B cell (primary cell): ENCODE results near the gene OR10G6. TPM values are rescaled to one million over a fixed set of nuclear protein-coding genes. Genes with fewer than 3 reads are reported as not detected.

Source experiments
- ATAC-seq: fragments of 200-7000 bp; cut with Tn5 transposase; one replicate; pipeline ENCODE4 v1.10.0; 2021; ENCODE audit warnings: low read depth, mild to moderate bottlenecking, moderate number of reproducible peaks, moderate library complexity
- CTCF ChIA-PET: fragments of 350-600 bp; sonication (Branson Sonifier 250); formaldehyde crosslinking; loops from one replicate; lab custom pipeline; 2021; ENCODE audit warnings: antibody characterized with exemption, inconsistent platforms; lab: Charles Lee
- POLR2A ChIA-PET: fragments of 350-600 bp; sonication (Branson Sonifier 250); formaldehyde crosslinking; loops from one replicate; lab custom pipeline; 2021; ENCODE audit warnings: antibody characterized with exemption; lab: Charles Lee
- DNase-seq: peaks from one replicate; pipeline ENCODE4 v3.0.0; 2013
- H2AFZ ChIP-seq: 2 replicates; pipeline ENCODE4 v1.6.1; 2012; ENCODE audit warnings: mild to moderate bottlenecking, low read depth, low read length; ENCODE audit not compliant: insufficient read depth, poor library complexity, severe bottlenecking
- H3K27ac ChIP-seq, 2 donors: 1 replicate in 1 of 2; 2 replicates in 1 of 2; pipeline ENCODE4 v1.5.1; 2012 to 2013; ENCODE audit warnings: low read length in 2 of 2, mild to moderate bottlenecking in 2 of 2, moderate library complexity in 1 of 2
- H3K27me3 ChIP-seq, 4 experiments: fragments of 200-600 bp in 1 of 4; sonication (generic) in 1 of 4; replicated peaks in 1 of 4; 1 replicate in 2 of 4; 2 replicates in 2 of 4; pipeline versions ENCODE4 v1.6.1 to v1.7.0; 2013 to 2016; ENCODE audit warnings: low read length in 3 of 4, mild to moderate bottlenecking in 2 of 4, mixed read lengths in 1 of 4, moderate library complexity in 1 of 4; ENCODE audit not compliant: insufficient read depth in 4 of 4, control insufficient read depth in 3 of 4; ENCODE audit errors: control extremely low read depth in 1 of 4
- H3K36me3 ChIP-seq, 2 experiments: replicated peaks in 1 of 2; 1 replicate in 1 of 2; 2 replicates in 1 of 2; pipeline versions ENCODE4 v1.6.1 to v1.7.1; 2013; ENCODE audit warnings: low read length in 1 of 2; ENCODE audit not compliant: insufficient read depth in 2 of 2, control insufficient read depth in 1 of 2; ENCODE audit errors: control extremely low read depth in 1 of 2, extremely low read depth in 1 of 2
- H3K4me1 ChIP-seq, 2 donors: fragments of 200-600 bp in 1 of 2; sonication (generic) in 1 of 2; 1 replicate in 1 of 2; 2 replicates in 1 of 2; pipeline versions ENCODE4 v1.5.1 to v1.6.1; 2013 to 2017; ENCODE audit warnings: low read length in 2 of 2; ENCODE audit not compliant: control insufficient read depth in 2 of 2, insufficient read depth in 2 of 2
- H3K4me2 ChIP-seq: replicated peaks from 2 replicates; pipeline ENCODE3; 2012; ENCODE audit warnings: mild to moderate bottlenecking, low read depth, low read length; ENCODE audit not compliant: poor library complexity, severe bottlenecking
- H3K4me3 ChIP-seq, 5 experiments: fragments of 200-600 bp in 1 of 5; sonication (generic) in 1 of 5; 1 replicate in 3 of 5; 2 replicates in 2 of 5; pipeline versions ENCODE4 v1.5.1 to v1.7.0; 2011 to 2016; ENCODE audit warnings: low read length in 4 of 5, mild to moderate bottlenecking in 4 of 5, low read depth in 2 of 5, control low read depth in 1 of 5, moderate library complexity in 1 of 5; ENCODE audit not compliant: insufficient read depth in 1 of 5; ENCODE audit errors: control extremely low read depth in 1 of 5, extremely low read depth in 1 of 5
- H3K79me2 ChIP-seq: fragments of 200-600 bp; sonication (generic); one replicate; pipeline ENCODE4 v1.6.0; 2016; ENCODE audit warnings: low read length; ENCODE audit not compliant: control insufficient read depth, insufficient read depth
- H3K9ac ChIP-seq: fragments of 200-600 bp; sonication (generic); 2 replicates; pipeline ENCODE4 v1.6.1; 2017; ENCODE audit warnings: mild to moderate bottlenecking, low read length, moderate library complexity
- H3K9me3 ChIP-seq, 3 donors: one replicate each; pipeline versions ENCODE4 v1.6.1 to v1.7.1; 2013; ENCODE audit warnings: low read length in 2 of 3; ENCODE audit not compliant: control insufficient read depth in 2 of 3, insufficient read depth in 1 of 3; ENCODE audit errors: control extremely low read depth in 1 of 3
- H4K20me1 ChIP-seq: 2 replicates; pipeline ENCODE4 v1.6.0; 2012; ENCODE audit warnings: mild to moderate bottlenecking, low read length; ENCODE audit not compliant: insufficient read depth, control insufficient read depth, poor library complexity, severe bottlenecking
- H3K27ac Mint-ChIP-seq: one replicate; pipeline ENCODE4 v1.8.0; 2021; ENCODE audit warnings: mixed read lengths
- H3K27me3 Mint-ChIP-seq: one replicate; pipeline ENCODE4 v1.8.0; 2021; ENCODE audit warnings: mixed read lengths
- H3K4me1 Mint-ChIP-seq: one replicate; pipeline ENCODE4 v1.8.0; 2021; ENCODE audit warnings: mixed read lengths
- H3K4me3 Mint-ChIP-seq: one replicate; pipeline ENCODE4 v1.8.0; 2021; ENCODE audit warnings: mixed read lengths
- H3K9me3 Mint-ChIP-seq: one replicate; pipeline ENCODE4 v1.8.0; 2022; ENCODE audit warnings: mixed read lengths; ENCODE audit not compliant: insufficient read depth
- CTCF ChIP-seq: fragments of 200-600 bp; IDR thresholded peaks from one replicate; pipeline ENCODE4 v1.8.0; 2022; ENCODE audit warnings: antibody characterized with exemption, mild to moderate bottlenecking
- EZH2 ChIP-seq: IDR thresholded peaks from 2 replicates; pipeline ENCODE4 v1.6.1; 2012; ENCODE audit warnings: borderline replicate concordance, low read depth, mild to moderate bottlenecking, moderate library complexity, low read length; ENCODE audit not compliant: insufficient read depth, poor library complexity, severe bottlenecking
- WGBS: methylation state at CpG from one replicate; pipeline ENCODE4 v1.1.5; 2013; ENCODE audit warnings: missing lambda C conversion rate; ENCODE audit not compliant: insufficient coverage; 5-methylcytosine and 5-hydroxymethylcytosine counted together
- intact Hi-C: fragments of 100-400 bp; cut with micrococcal nuclease; formaldehyde crosslinking; loops from one replicate; pipeline ENCODE4 v1.10.0; 2022
- polyA plus RNA-seq: library from polyadenylated mRNA; depleted of rRNA; stranded (reverse); fragments of >200 nt; gene quantifications from 2 replicates; pipeline ENCODE4 v1.2.3, GENCODE V29; 2012
- total RNA-seq, 2 donors: library from RNA; stranded (reverse); fragments of 120-200 nt in 1 of 2; gene quantifications; 1 replicate in 1 of 2; 2 replicates in 1 of 2; pipeline versions ENCODE4 v1.2.3 to v1.2.4, GENCODE V29; 2013 to 2022

The OR10G6 gene
- total and polyA plus RNA-seq, 2 donors (not counting 1 experiment from before 2014, with no cell fraction given), result not detected

- H3K27me3 Mint-ChIP-seq, result peaks cover 3% of the 10 kb centered on the region
- no peaks in the 10 kb centered on the region for H3K9me3 Mint-ChIP-seq
Measured at GRCh38 chr11:124012697-124013096, 17.7 kb upstream of the OR10G6 start, which contains the start of gene OR10G4. TSS of gene OR10G4 (plus strand) at chr11:124012997. CDS start at chr11:124015575, 2,578 bp downstream.

GRCh38 chr11:123979311-123979710 is 15.7 kb downstream of the OR10G6 start:
- H3K27me3 Mint-ChIP-seq, result peaks cover 5% of the 10 kb centered on the region
- POLR2A ChIA-PET, result interaction anchor here (0.7 kb wide), 1 partner anchor 22 kb away, joined by 3 read pairs; no protein-coding TSS in a partner anchor
- no peaks in the 10 kb centered on the region for H3K27me3 ChIP-seq

More at GRCh38 chr11:124012697-124013096, 17.7 kb upstream of the OR10G6 start, which contains the start of gene OR10G4:
- no CpG with 5 or more reads among the region's 2 CpGs for WGBS
- Histone ChIP-seq H4K20me1 (no peaks in the 10 kb centered on the region), H3K9me3 (peaks cover 0 to 2% (median 0%) of the 10 kb centered on the region in 3 donors), H2AFZ (no peak within 1 kb of the TSS), H3K4me1 (no peaks in the 10 kb centered on the region), H3K27ac (no peak within 1 kb of the TSS), H3K36me3 (no peaks in the 10 kb centered on the region), H3K9ac (no peak within 1 kb of the TSS), H3K27me3 (no peaks in the 10 kb centered on the region), H3K4me2 (no peak within 1 kb of the TSS), H3K79me2 (no peaks in the 10 kb centered on the region), H3K4me3 (no peak within 1 kb of the TSS)
- ATAC-seq (no peak), DNase-seq (no peak)
- no peaks in the 10 kb centered on the region for H3K4me1 Mint-ChIP-seq
- H3K4me3 Mint-ChIP-seq, result no peak within 1 kb of the TSS
- intact Hi-C loops, result no loop called here
- POLR2A ChIA-PET, result no interaction called here
- CTCF ChIA-PET, result no interaction called here
- H3K27ac Mint-ChIP-seq, result no peak within 1 kb of the TSS
- TF ChIP-seq EZH2 (no peak), CTCF (no peak)

More at GRCh38 chr11:123979311-123979710, 15.7 kb downstream of the OR10G6 start:
- ATAC-seq (no peak), DNase-seq (no peak)
- TF ChIP-seq CTCF (no peak), EZH2 (no peak)
- Histone ChIP-seq H3K4me3 (no peak overlapping the region), H4K20me1 (no peaks in the 10 kb centered on the region), H3K79me2 (no peaks in the 10 kb centered on the region), H3K9ac (no peak overlapping the region), H3K36me3 (no peaks in the 10 kb centered on the region), H3K4me2 (no peak overlapping the region), H3K27ac (no peak overlapping the region), H3K9me3 (peaks cover 0 to 11% (median 0%) of the 10 kb centered on the region in 3 donors), H2AFZ (no peak overlapping the region), H3K4me1 (no peaks in the 10 kb centered on the region)
- intact Hi-C loops, result no loop called here
- H3K27ac Mint-ChIP-seq, result no peak overlapping the region
- H3K4me3 Mint-ChIP-seq, result no peak overlapping the region
- no peaks in the 10 kb centered on the region for H3K9me3 Mint-ChIP-seq
- WGBS, result 83% methylated on average over 4 of the region's 5 CpGs
- no peaks in the 10 kb centered on the region for H3K4me1 Mint-ChIP-seq
- CTCF ChIA-PET, result no interaction called here
